ENCODE results near the gene LANCL2. TPM values are rescaled to one million over a fixed set of nuclear protein-coding genes. Genes with fewer than 3 reads are reported as not detected.

LANCL2 gene
- total and polyA plus RNA-seq, 10 donors: 4.7 to 13.5 (median 9.6) TPM

GRCh38 chr7:55423277-55423711 is 58.2 kb downstream of the LANCL2 start:
- Histone ChIP-seq H3K9me3 (no peaks in the 10 kb centered on the region), H3K4me1 (no peaks in the 10 kb centered on the region), H3K4me3 (no peak overlapping the region), H3K27ac (no peak overlapping the region), H3K36me3 (peaks cover 0 to 34% (median 13%) of the 10 kb centered on the region in 6 donors), H3K27me3 (replicated peaks in 1 of 7) (no peaks in the 10 kb centered on the region)
- intact Hi-C loops (cut with DNase I; ENCODE audit: low total_unique reads): no loop called here
- WGBS, 5 donors: 71 to 86% (median 74%) methylated on average over 3 to 5 of the region's 5 CpGs
- TF ChIP-seq CTCF (IDR thresholded peaks at IDR 0.05 in 8 of 11, conservative IDR thresholded peaks at IDR 0.05 in 3 of 11) (no peak), POLR2AphosphoS5 (IDR thresholded peaks at IDR 0.05) (no peak), POLR2A (IDR thresholded peaks at IDR 0.05) (no peak)
- DNase-seq: no peak

- TF ChIP-seq CTCF (IDR thresholded peaks at IDR 0.05 in 8 of 11, conservative IDR thresholded peaks at IDR 0.05 in 3 of 11) (no peak), POLR2A (IDR thresholded peaks at IDR 0.05) (no peak), POLR2AphosphoS5 (IDR thresholded peaks at IDR 0.05) (no peak)
- Histone ChIP-seq H3K4me3 (no peak overlapping the region), H3K4me1 (no peaks in the 10 kb centered on the region), H3K27me3 (replicated peaks in 1 of 7) (no peaks in the 10 kb centered on the region), H3K9me3 (no peaks in the 10 kb centered on the region), H3K36me3 (peaks cover 0 to 36% (median 14%) of the 10 kb centered on the region in 6 donors), H3K27ac (no peak overlapping the region)
- intact Hi-C loops (cut with DNase I; ENCODE audit: low total_unique reads): no loop called here
- 80 to 92% (median 90%) methylated on average over 5 of the region's 5 CpGs for WGBS, 5 donors
- DNase-seq: no peak
These were observed 58.8 kb downstream of the LANCL2 start for GRCh38 chr7:55423891-55424290.

- WGBS, 5 donors: 58 to 78% (median 73%) methylated on average over 11 of the region's 11 CpGs
- TF ChIP-seq POLR2AphosphoS5 (IDR thresholded peaks at IDR 0.05) (no peak), POLR2A (IDR thresholded peaks at IDR 0.05) (no peak), CTCF (IDR thresholded peaks at IDR 0.05 in 8 of 11, conservative IDR thresholded peaks at IDR 0.05 in 3 of 11) (no peak)
- no peak overlapping the region for H3K27ac ChIP-seq
- intact Hi-C loops (cut with DNase I; ENCODE audit: low total_unique reads): no loop called here
- H3K4me1 ChIP-seq: no peaks in the 10 kb centered on the region
- no peaks in the 10 kb centered on the region for H3K9me3 ChIP-seq
- no peaks in the 10 kb centered on the region for H3K27me3 ChIP-seq (replicated peaks in 1 of 7)
- no peak overlapping the region for H3K4me3 ChIP-seq
- no peak for DNase-seq
- H3K36me3 ChIP-seq: peaks cover 0 to 42% (median 14%) of the 10 kb centered on the region in 6 donors
These were observed 60.1 kb downstream of the LANCL2 start for GRCh38 chr7:55425141-55425752.

- Histone ChIP-seq H3K36me3 (peaks cover 0 to 50% (median 14%) of the 10 kb centered on the region in 6 donors), H3K27ac (no peak overlapping the region), H3K9me3 (no peaks in the 10 kb centered on the region), H3K27me3 (replicated peaks in 1 of 7) (no peaks in the 10 kb centered on the region), H3K4me1 (no peaks in the 10 kb centered on the region), H3K4me3 (no peak overlapping the region)
- DNase-seq: no peak
- WGBS, 5 donors: 84 to 92% (median 88%) methylated on average over 12 of the region's 12 CpGs
- no peak for TF ChIP-seq CTCF (IDR thresholded peaks at IDR 0.05 in 8 of 11, conservative IDR thresholded peaks at IDR 0.05 in 3 of 11)
- intact Hi-C loops (cut with DNase I; ENCODE audit: low total_unique reads): no loop called here
These were observed 61.5 kb downstream of the LANCL2 start for GRCh38 chr7:55426676-55427075.
